Activated CD4-positive, alpha-beta T cell treated with anti-CD3 and anti-CD28 coated beads, Interleukin-2, amount 50 U/mL, for 4 hours (primary cell): Measurements from ENCODE around the gene PANK1.
"Not testable (repeated sequence)": the region's sequence is repeated elsewhere in the genome, so short reads cannot be mapped to it uniquely, and the experiment has no call there.

Experiments
- DNase-seq, 2 experiments: peaks; one replicate each; pipeline ENCODE4 v3.0.0-alpha.2; 2020

The PANK1 gene

DNA sequence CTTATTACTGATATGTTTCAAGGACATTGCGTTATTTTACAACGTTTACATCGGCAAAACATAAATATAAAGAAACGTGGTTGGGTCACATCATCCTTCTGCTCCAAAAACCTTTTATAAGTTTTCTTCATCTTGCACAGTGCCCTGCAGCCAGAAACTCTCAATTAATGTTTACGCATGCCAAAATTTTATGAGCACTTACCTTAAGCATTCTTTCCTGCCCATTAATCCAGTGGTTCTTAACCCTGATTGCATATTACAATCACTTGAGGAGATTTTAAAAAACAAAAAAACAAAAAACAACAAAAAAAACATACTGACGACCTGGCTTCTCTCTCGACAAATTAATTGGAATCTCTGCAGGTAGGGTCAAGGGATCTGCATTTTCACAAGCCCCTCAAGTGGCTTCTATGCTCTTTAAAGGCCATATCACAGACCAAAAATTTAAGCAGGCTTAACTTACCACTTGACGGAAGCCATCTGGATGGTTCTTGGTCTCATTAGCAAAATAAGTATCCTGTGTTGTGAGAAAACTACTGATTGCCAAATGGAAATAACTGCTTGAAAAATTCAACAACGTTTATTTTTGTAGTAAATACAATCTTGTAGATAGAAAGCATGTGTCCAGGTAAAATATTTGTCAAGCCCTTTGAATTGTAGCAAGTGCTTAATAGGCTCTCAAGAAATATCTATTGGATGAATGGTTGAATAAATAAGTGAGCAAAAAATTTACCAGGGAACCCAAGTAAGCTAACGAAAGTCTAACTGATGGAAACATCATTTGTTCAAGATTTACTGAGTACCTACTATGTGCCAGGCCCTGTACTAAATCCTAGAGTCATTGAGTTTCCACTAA lies 78.7 kb downstream of the PANK1 start:
- no peak for DNase-seq

DNA sequence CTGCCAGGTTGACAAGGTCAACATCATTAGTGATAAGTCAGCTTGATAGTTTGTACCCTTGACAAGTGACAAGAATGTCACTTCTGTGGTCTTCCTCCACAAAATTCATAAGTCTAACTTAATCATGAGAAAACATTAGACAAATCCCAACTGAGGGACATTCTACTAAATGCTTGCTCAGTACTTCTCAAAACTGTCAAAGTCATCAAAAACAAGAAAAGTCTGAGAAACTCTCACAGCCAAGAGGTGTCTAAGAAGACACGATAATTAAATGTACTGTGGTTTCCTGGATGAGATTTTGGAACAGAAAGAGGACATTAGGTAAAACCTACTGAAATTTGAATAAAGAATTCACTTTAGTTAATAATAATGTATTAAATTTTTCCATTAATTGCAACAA lies 79.9 kb downstream of the PANK1 start:
- no peak for DNase-seq

DNA sequence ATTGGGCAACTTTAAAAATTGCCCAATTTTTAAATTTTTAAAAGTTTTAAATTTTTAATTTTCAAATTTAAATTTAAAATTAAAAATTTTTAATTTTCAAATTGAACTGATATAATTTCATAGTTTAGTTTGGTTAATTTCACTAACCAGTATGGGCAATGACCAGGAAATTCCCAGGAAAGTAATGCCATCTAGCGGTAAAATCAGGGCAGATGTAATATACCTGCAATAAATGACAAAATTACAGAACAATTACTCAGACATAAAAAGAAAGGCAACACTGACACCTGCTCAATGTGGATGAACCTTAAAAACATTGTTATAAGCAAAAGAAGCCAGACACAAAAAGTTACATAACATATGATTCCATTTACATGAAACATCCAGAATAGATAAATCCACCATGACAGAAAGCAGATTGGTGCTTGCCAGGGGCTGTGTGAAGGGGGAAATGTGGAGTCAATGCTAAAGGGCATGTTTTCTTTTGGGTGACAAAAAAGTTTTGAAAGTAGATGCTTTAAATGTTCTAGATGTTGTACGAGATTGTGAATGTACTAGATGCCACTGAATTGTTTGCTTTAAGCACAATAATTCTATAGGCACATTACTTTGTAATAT lies 81.1 kb downstream of the PANK1 start:
- DNase-seq: no peak

DNA sequence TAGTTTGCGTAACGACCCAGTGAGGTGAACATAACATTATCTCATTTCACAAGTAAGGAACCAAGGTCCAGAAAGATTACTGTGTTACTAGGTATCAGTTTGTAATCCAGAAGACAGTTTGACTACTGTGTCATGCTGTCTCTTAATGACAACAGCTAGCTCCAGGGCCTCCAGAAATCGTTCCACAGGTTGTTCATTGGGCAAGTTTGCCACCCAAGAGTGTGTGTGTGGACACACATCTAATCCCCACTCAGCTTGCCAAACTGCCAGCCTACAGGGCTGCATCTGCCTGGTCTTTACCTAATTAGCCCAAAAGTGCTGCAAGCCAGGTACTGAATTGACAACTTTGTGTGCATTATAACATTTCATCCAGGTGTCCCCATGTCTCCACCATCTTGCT lies 81.7 kb downstream of the PANK1 start:
- DNase-seq: no peak

DNA sequence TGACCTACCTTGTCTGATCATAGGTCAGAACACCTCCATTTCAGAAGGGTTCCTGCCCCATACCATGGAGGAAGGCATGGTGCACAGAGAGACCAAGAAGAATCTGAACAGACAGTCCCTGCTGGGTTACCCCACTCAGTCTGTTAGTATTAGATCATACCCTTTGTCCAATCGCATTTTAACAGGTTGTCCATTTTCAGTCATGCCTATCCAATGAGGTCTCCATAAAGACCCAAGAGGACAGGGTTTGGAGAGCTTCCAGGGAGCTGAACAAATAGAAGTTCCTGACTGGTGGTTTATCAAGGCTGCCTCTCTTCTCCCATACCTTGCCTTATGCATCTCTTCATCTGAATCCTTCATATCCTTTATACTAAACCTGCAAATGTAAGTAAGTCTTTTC lies 88.4 kb downstream of the PANK1 start:
- DNase-seq: no peak

DNA sequence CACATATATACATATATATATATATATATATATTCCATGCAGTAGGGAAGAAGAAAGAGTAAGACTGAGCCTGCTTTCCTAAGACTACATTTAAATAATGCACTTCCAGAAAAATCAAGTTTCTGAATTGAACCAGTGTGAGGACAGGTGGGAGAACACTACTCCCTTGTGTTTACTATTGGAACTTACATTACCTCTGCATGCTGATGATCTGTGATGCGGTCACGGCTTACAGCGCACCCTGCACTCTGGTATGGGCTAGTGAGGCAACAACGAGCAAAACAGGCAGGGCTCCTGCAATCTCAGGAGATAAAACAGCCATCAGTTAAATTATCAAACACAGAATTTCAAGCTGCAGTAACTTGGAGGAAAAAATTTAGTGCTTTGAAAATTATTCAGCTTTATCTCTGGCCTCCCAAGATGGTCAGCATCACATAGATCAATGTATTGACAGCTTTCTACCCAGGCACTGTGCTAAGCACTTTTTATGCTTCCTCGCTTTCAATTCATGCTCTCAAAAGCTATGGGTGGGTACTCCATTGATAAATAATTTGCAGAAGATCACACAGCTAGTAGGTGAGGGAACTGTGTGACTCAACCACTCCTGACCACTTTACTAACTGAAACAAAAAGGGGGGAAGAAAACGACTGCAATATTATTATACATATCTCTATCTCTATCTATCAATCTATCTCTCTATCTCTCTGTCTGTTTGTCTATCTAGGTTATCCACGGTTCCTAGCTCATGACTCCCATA lies 89.2 kb downstream of the PANK1 start:
- no peak for DNase-seq

DNA sequence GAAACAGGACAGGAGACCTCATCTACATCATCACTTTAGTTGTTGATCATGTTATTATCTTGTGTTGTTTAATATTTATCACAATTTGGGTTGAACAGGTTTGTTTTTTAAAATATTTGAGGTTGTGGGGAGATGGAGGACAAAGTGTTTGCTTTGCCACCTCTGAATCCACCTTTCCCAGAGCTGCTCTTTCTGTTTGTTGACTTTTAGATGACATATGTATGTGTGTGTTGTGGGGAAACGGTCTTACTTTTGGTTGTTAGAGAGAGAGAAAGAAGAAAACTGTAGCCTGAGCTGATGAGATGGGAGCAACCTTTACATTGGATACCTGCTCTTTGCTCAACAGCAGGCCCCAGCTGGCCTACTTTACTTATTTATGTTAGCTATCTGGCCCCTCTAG lies 90.6 kb downstream of the PANK1 start:
- DNase-seq: no peak

DNA sequence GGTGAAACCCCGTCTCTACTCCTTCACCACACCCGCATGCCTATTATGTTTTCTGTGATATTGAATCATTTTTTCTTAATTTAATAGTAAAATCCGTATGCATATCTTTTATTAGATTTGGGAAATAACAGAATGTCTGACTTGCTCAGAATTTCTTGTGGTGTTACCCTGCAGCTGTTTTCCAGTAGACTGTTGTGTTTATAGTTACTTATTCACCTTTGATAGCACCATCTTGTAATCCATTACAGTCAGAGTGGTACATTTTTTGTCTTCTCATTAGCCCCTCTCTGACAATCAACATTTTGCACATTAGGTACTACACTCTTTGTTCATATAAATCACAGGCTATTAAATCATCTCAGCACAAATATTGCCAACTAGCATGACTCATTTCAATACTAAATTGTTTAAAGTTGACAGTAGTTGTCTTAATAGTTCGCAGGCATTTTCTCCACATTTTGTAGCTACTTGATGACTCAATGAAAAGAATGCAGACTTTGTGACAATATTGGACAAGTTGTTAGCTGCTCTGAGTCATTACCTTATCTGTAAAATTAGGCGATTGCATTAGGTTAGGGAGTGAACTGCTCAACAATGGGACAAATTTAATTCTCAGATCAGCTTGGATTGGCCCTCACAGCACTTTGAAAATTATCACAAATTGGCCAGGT lies 91.8 kb downstream of the PANK1 start:
- DNase-seq: no peak

DNA sequence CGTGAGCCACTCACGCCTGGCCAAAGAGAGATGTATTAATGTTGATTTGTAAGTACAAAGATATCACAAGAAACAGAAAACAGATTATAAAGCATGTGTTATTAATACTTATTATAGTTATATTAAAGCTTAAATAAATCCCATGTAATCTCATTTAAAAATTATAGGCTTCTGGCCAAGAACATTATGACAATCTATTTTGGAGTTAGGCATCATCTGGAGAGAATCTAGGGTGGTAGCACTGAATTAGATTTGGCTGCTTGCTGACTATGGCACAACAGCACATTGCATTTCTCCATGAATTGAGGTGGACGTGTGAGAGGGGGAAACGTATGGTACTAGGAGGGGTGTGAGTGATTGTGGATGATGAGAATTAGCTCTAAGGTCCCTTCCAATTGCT lies 92.8 kb downstream of the PANK1 start:
- no peak for DNase-seq

DNA sequence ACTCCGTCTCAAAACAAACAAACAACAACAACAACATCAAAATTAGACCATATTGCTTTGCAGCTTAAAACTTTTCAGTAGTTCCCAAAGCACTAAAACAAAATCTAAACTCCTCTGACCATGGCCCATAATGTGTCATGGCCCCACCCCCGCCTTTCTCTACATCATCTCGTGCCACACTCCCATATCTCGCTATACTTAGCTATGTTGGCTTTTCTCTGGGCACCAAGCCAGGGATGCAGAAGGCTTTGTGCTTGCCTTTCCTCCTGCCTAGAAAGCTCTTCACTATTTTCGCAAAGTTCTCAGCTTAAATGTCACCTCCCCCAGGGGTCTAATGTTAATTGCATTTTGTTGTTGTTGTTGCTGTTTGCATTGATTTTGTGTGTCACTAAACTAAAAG lies 94.5 kb downstream of the PANK1 start:
- DNase-seq: no peak

DNA sequence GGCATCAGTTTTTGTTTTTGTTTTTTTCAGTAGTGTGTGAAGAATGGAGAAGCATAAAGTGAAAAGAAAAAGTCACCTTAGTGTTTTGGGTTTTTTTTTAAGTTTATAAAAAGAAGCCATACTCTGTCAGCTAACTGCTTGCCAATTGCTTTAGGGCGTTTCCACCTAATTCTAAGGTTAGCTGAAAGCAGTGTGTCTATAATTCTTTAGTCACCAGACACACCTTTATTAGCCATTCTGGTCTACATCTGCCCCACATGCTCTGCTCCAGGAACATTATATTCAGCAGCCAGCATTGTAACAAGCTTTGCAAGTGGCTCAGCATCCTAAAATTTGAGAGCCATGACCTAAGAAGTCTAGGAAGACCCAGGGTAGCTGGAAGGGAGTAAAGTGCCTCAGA lies 95.5 kb downstream of the PANK1 start:
- DNase-seq: no peak

DNA sequence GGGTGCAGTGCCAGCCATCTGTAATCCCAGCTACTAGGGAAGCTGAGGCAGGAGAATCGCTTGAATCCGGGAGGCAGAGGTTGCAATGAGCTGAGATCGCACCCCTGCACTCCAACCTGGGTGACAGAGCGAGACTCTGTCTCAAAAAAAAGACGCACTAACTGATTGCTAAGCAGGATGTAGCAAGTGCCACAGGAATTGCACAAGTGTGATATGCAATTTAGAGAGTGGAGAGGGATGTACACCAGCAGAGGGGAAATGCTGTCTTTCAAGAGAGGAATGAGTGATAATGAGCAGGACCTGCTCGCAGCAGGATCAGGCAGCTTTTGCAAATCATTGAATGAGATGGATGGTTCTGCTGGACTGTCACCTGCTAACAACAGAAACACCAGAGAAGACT lies 96.4 kb downstream of the PANK1 start:
- no peak for DNase-seq

DNA sequence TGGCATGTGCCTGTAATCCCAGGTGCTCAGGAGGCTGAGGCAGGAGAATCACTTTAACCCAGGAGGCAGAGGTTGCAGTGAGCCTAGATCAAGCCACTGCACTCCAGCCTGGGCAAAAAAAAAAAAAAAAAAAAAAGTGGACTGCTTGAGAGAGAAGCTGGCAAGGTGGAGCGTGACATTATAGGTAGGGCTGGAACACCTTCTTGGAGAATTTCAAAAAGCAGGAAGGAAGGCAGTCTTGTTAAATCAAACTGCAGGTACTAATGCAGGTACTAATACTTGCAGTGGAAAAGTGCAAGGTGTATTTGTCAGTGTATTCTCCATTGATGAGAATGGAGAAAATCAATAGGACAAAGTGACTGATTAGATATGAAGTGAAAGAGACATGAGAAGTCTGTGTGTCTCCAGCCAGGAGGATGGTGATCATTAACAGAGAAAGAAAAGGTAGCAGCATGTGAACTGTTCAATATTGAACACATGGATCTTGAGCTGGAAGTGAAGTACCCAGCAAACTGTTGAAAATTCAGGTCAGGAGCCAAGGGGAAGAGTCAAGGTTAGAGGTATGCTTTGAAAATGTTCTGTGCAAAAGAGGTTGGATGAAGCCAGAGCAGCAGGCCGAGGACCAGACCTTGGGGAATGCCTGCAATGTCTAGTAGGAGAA lies 97.1 kb downstream of the PANK1 start:
- DNase-seq: no peak

DNA sequence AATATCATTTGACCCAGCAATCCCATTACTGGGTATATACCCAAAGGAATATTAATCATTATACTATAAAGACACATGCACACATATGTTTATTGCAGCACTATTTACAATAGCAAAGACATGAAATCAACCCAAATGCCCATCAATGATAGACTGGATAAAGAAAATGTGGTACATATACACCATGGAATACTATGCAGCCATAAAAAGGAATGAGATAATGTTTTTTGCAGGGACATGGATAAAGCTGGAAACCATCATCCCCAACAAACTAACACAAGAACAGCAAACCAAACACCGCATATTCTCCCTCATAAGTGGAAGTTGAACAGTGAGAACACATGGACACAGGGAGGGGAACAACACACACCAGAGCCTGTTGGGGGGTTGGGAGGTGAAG lies 98.4 kb downstream of the PANK1 start:
- DNase-seq: not testable (repeated sequence)

DNA sequence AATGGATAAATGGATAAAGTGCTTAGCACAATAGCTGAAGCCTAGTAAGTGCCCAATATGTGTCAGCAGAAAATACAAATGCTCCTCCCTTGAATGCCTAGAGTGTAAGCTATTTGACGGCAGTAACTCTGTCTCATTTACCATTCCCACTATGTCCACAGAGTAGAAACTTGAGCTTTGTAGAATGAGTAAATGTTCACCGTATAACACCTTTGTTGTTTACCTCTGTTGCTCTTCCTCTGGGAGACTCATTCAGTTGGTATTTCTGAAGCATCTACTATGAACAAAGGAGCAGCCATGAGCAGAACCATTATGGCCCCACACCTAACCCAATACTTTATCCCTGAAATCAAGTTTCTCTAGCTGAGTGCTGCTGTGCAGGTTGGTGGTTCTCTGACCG lies 101.2 kb downstream of the PANK1 start:
- DNase-seq: no peak

DNA sequence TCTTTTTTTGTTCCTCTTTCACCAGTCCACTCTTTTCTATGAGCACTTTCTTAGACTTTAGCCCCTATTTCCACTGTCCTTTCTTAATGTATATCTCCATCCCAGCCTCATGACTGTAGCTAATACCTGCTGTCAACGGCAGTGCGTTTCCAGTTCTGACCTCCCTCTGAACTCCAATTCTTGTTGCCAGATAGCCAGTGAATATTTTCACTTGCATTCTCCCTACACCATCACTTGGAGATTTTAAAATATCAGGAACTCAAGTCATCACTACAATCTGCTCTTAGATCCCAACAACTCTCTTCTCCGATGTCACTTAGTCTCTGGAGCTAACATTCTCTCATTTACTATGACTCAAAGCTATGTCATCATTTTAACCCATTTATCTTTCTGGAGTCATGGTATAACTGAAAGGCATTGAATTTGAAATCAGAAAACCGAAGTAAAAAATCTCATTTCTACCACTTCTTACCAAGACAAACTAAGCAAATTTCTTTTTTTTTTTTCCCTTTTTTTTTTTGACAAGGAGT lies 104.6 kb downstream of the PANK1 start:
- DNase-seq: no peak

DNA sequence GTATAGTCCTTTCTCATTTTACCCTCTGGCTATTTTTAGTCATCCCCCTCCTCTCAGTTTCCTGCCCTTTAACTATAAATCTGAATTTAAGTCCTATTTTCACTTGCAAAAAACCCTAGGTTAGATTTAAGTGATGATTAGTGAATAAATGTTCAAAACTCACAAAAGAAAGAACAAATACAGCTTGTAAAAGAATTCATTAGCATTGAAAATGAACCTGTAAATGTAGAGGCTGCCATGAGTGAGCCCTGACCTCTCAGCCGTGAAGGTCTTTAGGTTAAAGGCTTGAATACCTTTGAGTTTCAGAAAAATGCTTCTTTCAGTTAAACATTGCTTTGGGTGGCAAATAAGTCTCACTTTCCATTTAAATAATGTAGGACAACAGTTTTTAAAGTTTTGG lies 107.7 kb downstream of the PANK1 start:
- DNase-seq: no peak

DNA sequence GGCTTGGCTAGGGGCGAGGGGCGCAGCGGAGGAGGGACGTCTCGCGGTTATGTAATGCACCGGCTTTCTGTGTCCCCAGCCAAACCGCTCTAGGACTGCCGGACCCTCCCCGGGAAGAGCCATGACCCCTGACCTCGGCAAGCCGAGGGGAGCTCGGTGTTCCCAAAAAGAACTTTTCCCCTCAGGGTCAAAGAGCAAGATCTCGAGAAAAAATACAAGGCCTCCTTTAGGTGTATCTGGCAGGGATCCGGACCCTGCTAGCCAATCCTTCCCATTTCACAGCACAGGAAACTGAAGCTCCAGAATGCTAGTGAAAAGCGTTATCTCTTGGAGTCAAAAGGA lies 109.1 kb downstream of the PANK1 start:
- DNase-seq: no peak

DNA sequence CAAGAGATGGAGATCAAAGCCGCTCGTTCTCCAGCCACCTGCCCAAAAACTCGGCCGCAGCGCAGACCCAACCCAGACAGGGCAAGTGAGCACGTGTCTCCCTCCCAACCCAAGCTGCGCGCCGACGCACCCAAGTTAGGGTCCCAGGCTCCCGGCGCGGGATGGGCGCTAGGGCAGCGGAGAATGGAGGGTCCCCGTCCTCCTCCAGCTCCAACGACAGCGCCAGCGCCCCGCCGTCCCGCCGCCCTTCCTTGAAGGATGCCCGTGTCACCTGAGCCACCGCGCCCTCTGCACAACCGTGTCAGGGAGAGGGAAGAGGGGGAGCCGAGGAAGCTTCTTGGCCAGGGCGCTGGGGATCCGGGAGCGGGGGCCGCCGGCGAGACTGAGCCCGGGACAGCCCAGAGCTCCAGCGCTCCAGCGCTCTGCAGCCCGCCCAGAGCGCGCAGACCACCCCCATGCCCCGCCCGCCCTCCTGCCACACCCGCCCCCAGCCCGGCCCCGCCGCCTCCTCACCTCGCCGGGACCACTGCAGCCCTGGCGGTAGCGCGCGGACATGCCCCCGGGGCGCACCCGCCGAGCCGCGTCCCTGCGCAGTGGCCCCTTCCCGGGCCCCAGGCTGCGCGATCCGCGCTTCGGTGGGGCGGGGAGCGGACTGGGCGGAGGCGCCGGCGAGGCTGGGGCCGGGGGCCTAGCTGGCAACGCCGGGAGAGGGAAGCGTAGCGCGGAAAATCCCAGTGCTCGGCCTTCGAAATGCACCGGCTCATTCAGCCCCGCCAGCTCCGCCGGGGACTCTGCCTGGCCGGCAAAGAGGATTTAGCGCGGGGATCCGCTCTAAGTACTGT lies 109.7 kb downstream of the PANK1 start, which contains the start of gene SLC16A12:
Gene SLC16A12 (minus strand): TSS at position 424 of the 842 bp plus-strand sequence. CDS start 73,016 bp downstream, outside the sequence.
- no peak for DNase-seq

DNA sequence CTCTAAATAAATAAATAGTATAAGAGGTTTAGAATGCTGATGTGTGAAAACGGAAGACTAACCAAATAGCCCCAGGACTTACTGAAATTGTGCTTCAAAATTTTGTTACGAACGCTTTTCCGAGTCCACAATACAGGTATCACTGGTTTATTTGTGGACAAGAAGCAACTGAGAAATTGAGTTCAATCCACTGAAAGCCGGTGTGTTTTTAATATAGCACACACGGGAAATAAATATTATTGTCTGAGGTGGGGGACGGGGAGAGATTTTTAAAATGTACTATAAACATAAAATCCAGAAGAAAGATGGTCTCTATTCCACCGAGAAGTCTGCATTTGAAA lies 110.2 kb downstream of the PANK1 start:
- no peak for DNase-seq
